Endothelial cell of umbilical vein (primary cell): ENCODE results near the gene CLPTM1L. TPM values are rescaled to one million over a fixed set of nuclear protein-coding genes. Genes with fewer than 3 reads are reported as not detected.

Experiments
- BruUV-seq: library from RNA; stranded (reverse); fragments of 400-500 nt; replicated peaks from 2 replicates; lab custom pipeline; 2021; lab: Mats Ljungman, UMichigan
- CTCF ChIA-PET: fragments of 300-600, 350-600 bp; sonication (Branson Sonifier 250); formaldehyde crosslinking; loops from one replicate; lab custom pipeline; 2021; ENCODE audit warnings: antibody characterized with exemption, inconsistent platforms; lab: Charles Lee
- POLR2A ChIA-PET: fragments of 300-600, 350-600 bp; sonication (Branson Sonifier 250); formaldehyde crosslinking; loops from one replicate; lab custom pipeline; 2021; ENCODE audit warnings: antibody characterized with exemption, inconsistent platforms; lab: Charles Lee
- DNase-seq: peaks from one replicate; pipeline ENCODE4 v3.0.0-alpha.2; 2011; ENCODE audit warnings: low read depth, low spot score
- FAIRE-seq: peaks from 2 replicates; lab custom pipeline; 2011; peaks lifted over from hg19 to GRCh38; lab: Jason Lieb, UNC
- H2AFZ ChIP-seq: 2 replicates; pipeline ENCODE4 v1.6.0; 2012; ENCODE audit warnings: low read depth, low read length, control low read depth, inconsistent platforms
- H3K27ac ChIP-seq: 2 replicates; pipeline ENCODE4 v1.5.1; 2011; ENCODE audit warnings: low read depth, mild to moderate bottlenecking, control low read depth, low read length, moderate library complexity; ENCODE audit not compliant: insufficient read depth
- H3K27me3 ChIP-seq, 2 experiments: 2 replicates each; pipeline versions ENCODE4 v1.6.0 to v1.6.1; 2011; ENCODE audit warnings: low read length in 2 of 2, mixed read lengths in 1 of 2; ENCODE audit not compliant: control insufficient read depth in 2 of 2, insufficient read depth in 2 of 2
- H3K36me3 ChIP-seq, 2 experiments: 2 replicates in 1 of 2; 3 replicates in 1 of 2; pipeline ENCODE4 v1.5.1; 2011; ENCODE audit warnings: low read length in 2 of 2, mild to moderate bottlenecking in 1 of 2, moderate library complexity in 1 of 2; ENCODE audit not compliant: control insufficient read depth in 2 of 2, insufficient read depth in 2 of 2; ENCODE audit errors: extremely low read depth in 1 of 2
- H3K4me1 ChIP-seq: 3 replicates; pipeline ENCODE4 v1.5.1; 2011; ENCODE audit warnings: mild to moderate bottlenecking, low read length; ENCODE audit not compliant: control insufficient read depth, insufficient read depth; ENCODE audit errors: extremely low read depth
- H3K4me2 ChIP-seq: 2 replicates; pipeline ENCODE4 v1.6.1; 2011; ENCODE audit warnings: low read length, control low read depth, mixed read lengths; ENCODE audit not compliant: insufficient read depth
- H3K4me3 ChIP-seq, 3 experiments: fragments of 200-600 bp in 1 of 3; sonication (generic), shearing (Covaris generic) in 1 of 3; replicated peaks in 1 of 3; 2 replicates each; pipeline ENCODE4 v1.5.1; 2011 to 2016; ENCODE audit warnings: control low read depth in 3 of 3, low read length in 3 of 3, mild to moderate bottlenecking in 2 of 3, inconsistent platforms in 1 of 3, low read depth in 1 of 3, moderate library complexity in 1 of 3; ENCODE audit not compliant: insufficient read depth in 1 of 3
- H3K79me2 ChIP-seq: 2 replicates; pipeline ENCODE4 v1.6.0; 2012; ENCODE audit warnings: low read length, inconsistent platforms; ENCODE audit not compliant: control insufficient read depth, insufficient read depth
- H3K9ac ChIP-seq: replicated peaks from 2 replicates; pipeline ENCODE3; 2011; ENCODE audit warnings: low read length, control low read depth; ENCODE audit not compliant: insufficient read depth; ENCODE audit errors: extremely low read depth
- H3K9me1 ChIP-seq: replicated peaks from 3 replicates; pipeline ENCODE4 v1.6.0; 2011; ENCODE audit warnings: mild to moderate bottlenecking, low read length; ENCODE audit not compliant: control insufficient read depth, insufficient read depth; ENCODE audit errors: extremely low read depth
- H3K9me3 ChIP-seq: replicated peaks from 2 replicates; pipeline ENCODE4 v1.5.1; 2012; ENCODE audit warnings: low read length, inconsistent platforms; ENCODE audit not compliant: control insufficient read depth, insufficient read depth
- H4K20me1 ChIP-seq: replicated peaks from 2 replicates; pipeline ENCODE3; 2011; ENCODE audit warnings: mild to moderate bottlenecking, low read length; ENCODE audit not compliant: control insufficient read depth, insufficient read depth; ENCODE audit errors: extremely low read depth
- EZH2 ChIP-seq: IDR thresholded peaks from 2 replicates; pipeline ENCODE4 v1.6.1; 2012; ENCODE audit warnings: borderline replicate concordance, low read depth, mild to moderate bottlenecking, moderate library complexity, low read length, inconsistent platforms; ENCODE audit not compliant: severe bottlenecking
- FOS ChIP-seq: IDR thresholded peaks from 2 replicates; pipeline ENCODE4 v1.6.1; 2011; ENCODE audit warnings: mild to moderate bottlenecking, low read length, moderate library complexity, borderline replicate concordance; ENCODE audit not compliant: insufficient read depth
- GATA2 ChIP-seq: IDR thresholded peaks from 2 replicates; pipeline ENCODE4 v1.7.0; 2011; ENCODE audit warnings: low read depth, mild to moderate bottlenecking, moderate library complexity, mixed read lengths, low read length; ENCODE audit not compliant: insufficient read length, insufficient read depth
- MYC ChIP-seq: IDR thresholded peaks from one replicate; pipeline ENCODE4 v1.6.1; 2011; ENCODE audit warnings: mild to moderate bottlenecking, low read depth, low read length
- POLR2A ChIP-seq: IDR thresholded peaks from 2 replicates; pipeline ENCODE4 v1.6.1; 2012; ENCODE audit warnings: low read depth, mild to moderate bottlenecking, control low read depth, low read length
- POLR2AphosphoS5 ChIP-seq: IDR thresholded peaks from 2 replicates; pipeline ENCODE4 v1.6.1; 2012; ENCODE audit warnings: low read depth, mild to moderate bottlenecking, control low read depth, low read length, moderate library complexity; ENCODE audit not compliant: insufficient read depth
- dilution Hi-C: fragments of 300-500 bp; cut with MboI; formaldehyde crosslinking; loops from one replicate; pipeline ENCODE4 v1.15.0; 2019; ENCODE audit warnings: low sequenced_read_pairs; ENCODE audit not compliant: extremely low pct_ligation_motif_present
- intact Hi-C: fragments of 100-400 bp; cut with micrococcal nuclease; formaldehyde crosslinking; loops from one replicate; pipeline ENCODE4 v1.10.0; 2022
- polyA plus RNA-seq, 4 experiments: library from polyadenylated mRNA; depleted of rRNA in 3 of 4; stranded (reverse) in 3 of 4; unstranded in 1 of 4; fragments of >200 nt; gene quantifications; 2 replicates each; pipeline versions ENCODE4 v1.2.1 to v1.2.3, GENCODE V29; 2011 to 2012; ENCODE audit warnings: missing spikeins in 1 of 4
- total RNA-seq: library from RNA; stranded (reverse); gene quantifications from 2 replicates; pipeline ENCODE4 v1.2.3, GENCODE V29; 2021
- TF ChIP-seq, protein P1 (sequence below): IDR thresholded peaks from 2 replicates; pipeline ENCODE4 v1.6.1; 2011; ENCODE audit not compliant: insufficient read depth, insufficient read length

CLPTM1L gene
- total and polyA plus RNA-seq, 2 donors (not counting 3 experiments of a cell fraction or from before 2014, with no cell fraction given) = 116 to 191 TPM

DNA sequence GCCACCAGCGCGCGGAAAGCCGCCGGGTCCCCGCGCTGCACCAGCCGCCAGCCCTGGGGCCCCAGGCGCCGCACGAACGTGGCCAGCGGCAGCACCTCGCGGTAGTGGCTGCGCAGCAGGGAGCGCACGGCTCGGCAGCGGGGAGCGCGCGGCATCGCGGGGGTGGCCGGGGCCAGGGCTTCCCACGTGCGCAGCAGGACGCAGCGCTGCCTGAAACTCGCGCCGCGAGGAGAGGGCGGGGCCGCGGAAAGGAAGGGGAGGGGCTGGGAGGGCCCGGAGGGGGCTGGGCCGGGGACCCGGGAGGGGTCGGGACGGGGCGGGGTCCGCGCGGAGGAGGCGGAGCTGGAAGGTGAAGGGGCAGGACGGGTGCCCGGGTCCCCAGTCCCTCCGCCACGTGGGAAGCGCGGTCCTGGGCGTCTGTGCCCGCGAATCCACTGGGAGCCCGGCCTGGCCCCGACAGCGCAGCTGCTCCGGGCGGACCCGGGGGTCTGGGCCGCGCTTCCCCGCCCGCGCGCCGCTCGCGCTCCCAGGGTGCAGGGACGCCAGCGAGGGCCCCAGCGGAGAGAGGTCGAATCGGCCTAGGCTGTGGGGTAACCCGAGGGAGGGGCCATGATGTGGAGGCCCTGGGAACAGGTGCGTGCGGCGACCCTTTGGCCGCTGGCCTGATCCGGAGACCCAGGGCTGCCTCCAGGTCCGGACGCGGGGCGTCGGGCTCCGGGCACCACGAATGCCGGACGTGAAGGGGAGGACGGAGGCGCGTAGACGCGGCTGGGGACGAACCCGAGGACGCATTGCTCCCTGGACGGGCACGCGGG, 49.9 kb downstream of the CLPTM1L start, which contains the start of gene TERT:
TERT (minus strand) TSS at position 234 of the 815 bp plus-strand sequence; CDS start at position 155, 79 bp downstream.
- no peak for FAIRE-seq
- dilution Hi-C loops = no loop called here
- H3K27me3 ChIP-seq = peaks cover 0 to 13% of the 10 kb centered on the region in 2 experiments
- no peaks in the 10 kb centered on the region for H4K20me1 ChIP-seq
- no peaks in the 10 kb centered on the region for H3K9me3 ChIP-seq
- no peaks in the 10 kb centered on the region for H3K9me1 ChIP-seq
- intact Hi-C loops = no loop called here
- CTCF ChIA-PET = no interaction called here
- no peaks in the 10 kb centered on the region for H3K4me1 ChIP-seq
- no TSS peak for BruUV-seq
- H3K9ac ChIP-seq = no peak within 1 kb of the TSS
- no peak within 1 kb of the TSS for H2AFZ ChIP-seq
- no peaks in the 10 kb centered on the region for H3K36me3 ChIP-seq
- POLR2A ChIA-PET = no interaction called here
- no peak within 1 kb of the TSS for H3K4me2 ChIP-seq
- no peak for TF ChIP-seq GATA2
- TF ChIP-seq, protein P1, sequence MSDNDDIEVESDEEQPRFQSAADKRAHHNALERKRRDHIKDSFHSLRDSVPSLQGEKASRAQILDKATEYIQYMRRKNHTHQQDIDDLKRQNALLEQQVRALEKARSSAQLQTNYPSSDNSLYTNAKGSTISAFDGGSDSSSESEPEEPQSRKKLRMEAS = no peak
- TF ChIP-seq MYC = no peak
- no peak for TF ChIP-seq EZH2
- TF ChIP-seq FOS = no peak
- no peak for TF ChIP-seq POLR2A
- TF ChIP-seq POLR2AphosphoS5 = no peak
- H3K79me2 ChIP-seq = no peaks in the 10 kb centered on the region
- H3K27ac ChIP-seq = no peak within 1 kb of the TSS
- no peak for DNase-seq
- H3K4me3 ChIP-seq = no peak within 1 kb of the TSS
